ENCODE measurements around the gene TMCC2. TPM values are rescaled to one million over a fixed set of nuclear protein-coding genes. Genes with fewer than 3 reads are reported as not detected.
A peak's percentile ranks its signal among the peaks of the same experiment; 100 is the strongest.

Gene TMCC2
- total and polyA plus RNA-seq, 2 experiments from 2014 or later, result 2.6 to 9.9 TPM

GRCh38 chr1:205287767-205288559, 60.2 kb downstream of the TMCC2 start (continued):
- TF ChIP-seq CTCF (conservative IDR thresholded peaks at IDR 0.05; ENCODE audit: low read depth in 2 of 2), result peak in 1 of 2 experiments; percentile 14; a peak in 2 of 4 replicates
- no peak for TF ChIP-seq EZH2 (IDR thresholded peaks at IDR 0.05; ENCODE audit: low read depth, unreplicated experiment)

- no peak for ATAC-seq
- no peak for DNase-seq (ENCODE audit: low spot score)
- H3K27ac ChIP-seq (ENCODE audit: low read depth), result no peak overlapping the region
- H3K36me3 Mint-ChIP-seq (ENCODE audit: low read depth), result no peaks in the 10 kb centered on the region
- H3F3A ChIP-seq (replicated peaks; ENCODE audit: low read depth), result peaks cover 11% of the 10 kb centered on the region
- H4K20me1 ChIP-seq (replicated peaks; ENCODE audit: insufficient read depth), result no peaks in the 10 kb centered on the region
- no peaks in the 10 kb centered on the region for H3K9me3 Mint-ChIP-seq
- H2AFZ ChIP-seq, result no peak overlapping the region
- peaks cover 27% of the 10 kb centered on the region for H3K27me3 Mint-ChIP-seq (ENCODE audit: insufficient read depth, low read depth, poor library complexity)
- H3K79me2 ChIP-seq (replicated peaks; ENCODE audit: insufficient read depth), result no peaks in the 10 kb centered on the region
- no peak overlapping the region for H3K4me3 Mint-ChIP-seq
- H3K36me3 ChIP-seq (ENCODE audit: insufficient read depth), result no peaks in the 10 kb centered on the region; the same call in 1 of the 2 replicates
- TF ChIP-seq ZNF114 (CRISPR knock-in tag; IDR thresholded peaks at IDR 0.05) (no peak), CTCF (conservative IDR thresholded peaks at IDR 0.05; ENCODE audit: low read depth in 2 of 2) (no peak), EZH2phosphoT487 (IDR thresholded peaks at IDR 0.05; ENCODE audit: unreplicated experiment) (no peak), ETS1 (IDR thresholded peaks at IDR 0.05) (no peak), ZNF331 (CRISPR knock-in tag; IDR thresholded peaks at IDR 0.05; ENCODE audit: low read depth) (no peak), POLR2AphosphoS5 (IDR thresholded peaks at IDR 0.05; ENCODE audit: low read depth) (no peak), JUNB (IDR thresholded peaks at IDR 0.05; ENCODE audit: unreplicated experiment) (no peak), CREB1 (CRISPR knock-in tag; IDR thresholded peaks at IDR 0.05; ENCODE audit: low read depth) (no peak), EZH2 (IDR thresholded peaks at IDR 0.05; ENCODE audit: low read depth, unreplicated experiment) (no peak), REST (IDR thresholded peaks at IDR 0.05; ENCODE audit: unreplicated experiment) (no peak), NANOG (IDR thresholded peaks at IDR 0.05; ENCODE audit: borderline replicate concordance) (no peak)
- H3K27ac Mint-ChIP-seq, result peak overlapping the region; percentile 27; the same call in 1 of the 2 replicates
- peaks cover 57% of the 10 kb centered on the region for H3K4me1 Mint-ChIP-seq
- H3K27me3 ChIP-seq (ENCODE audit: insufficient read depth), result no peaks in the 10 kb centered on the region
- no peaks in the 10 kb centered on the region for H3K9me2 ChIP-seq (ENCODE audit: insufficient read depth)
- H3K4me1 ChIP-seq (ENCODE audit: insufficient read depth), result peaks cover 34% of the 10 kb centered on the region
- no peak overlapping the region for H3K4me3 ChIP-seq
- H3K4me2 ChIP-seq, result no peak overlapping the region
Measured at GRCh38 chr1:205291596-205291995, 63.9 kb downstream of the TMCC2 start.

Measured in GM23338 (cell line).